GM19025 (cell line): ENCODE data around the gene PMIS2.

ENCODE experiments used
- ATAC-seq: cut with Tn5 transposase; IDR thresholded peaks from one replicate; pipeline ENCODE4 v1.9.1; 2021; ENCODE audit warnings: mild to moderate bottlenecking, low read depth, moderate library complexity; ENCODE audit not compliant: unreplicated experiment

The PMIS2 gene

DNA sequence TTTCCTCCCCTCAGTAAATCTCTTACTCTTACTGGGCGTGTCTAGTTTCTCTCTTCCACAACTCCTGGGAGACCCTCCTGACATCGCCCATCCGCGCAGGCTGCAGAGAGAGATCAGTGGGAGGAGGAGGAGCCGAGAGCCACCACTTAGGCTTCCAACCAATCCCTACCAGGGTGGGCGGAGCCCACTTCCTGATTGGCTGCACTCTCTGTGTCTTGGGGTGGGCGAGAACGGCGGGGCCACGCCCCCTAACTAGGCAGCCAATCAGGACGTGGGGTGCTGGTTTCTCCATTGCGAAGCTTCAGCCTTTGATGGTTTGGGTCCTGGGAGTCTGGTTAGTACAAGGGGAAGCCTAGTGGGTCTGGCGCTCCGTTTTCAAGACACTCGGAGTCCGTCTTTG lies at the start of gene PMIS2:
PMIS2 (plus strand) TSS at position 326 of the 400 bp plus-strand sequence. CDS start 87 bp downstream, outside the sequence.
- ATAC-seq, result no peak

DNA sequence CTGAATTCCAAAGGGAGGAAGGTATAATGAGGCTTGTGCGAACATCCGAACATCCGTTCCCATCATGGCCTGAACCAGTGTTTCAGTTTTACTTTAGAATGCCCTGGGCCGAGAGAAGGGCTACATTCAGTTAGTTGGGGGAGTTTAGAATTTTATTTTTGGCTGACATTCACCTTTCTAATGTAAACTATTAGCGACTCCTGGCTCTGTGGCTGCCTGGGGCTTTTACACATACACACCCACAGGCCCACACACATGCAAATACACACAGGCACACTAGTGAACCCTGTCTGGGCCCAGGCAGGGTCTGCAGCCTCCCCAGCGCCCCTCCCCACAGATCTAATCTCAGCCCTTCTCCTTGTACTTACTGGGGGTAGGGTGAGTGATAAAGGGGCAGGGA lies 46.7 kb upstream of the PMIS2 start:
- no peak for ATAC-seq

DNA sequence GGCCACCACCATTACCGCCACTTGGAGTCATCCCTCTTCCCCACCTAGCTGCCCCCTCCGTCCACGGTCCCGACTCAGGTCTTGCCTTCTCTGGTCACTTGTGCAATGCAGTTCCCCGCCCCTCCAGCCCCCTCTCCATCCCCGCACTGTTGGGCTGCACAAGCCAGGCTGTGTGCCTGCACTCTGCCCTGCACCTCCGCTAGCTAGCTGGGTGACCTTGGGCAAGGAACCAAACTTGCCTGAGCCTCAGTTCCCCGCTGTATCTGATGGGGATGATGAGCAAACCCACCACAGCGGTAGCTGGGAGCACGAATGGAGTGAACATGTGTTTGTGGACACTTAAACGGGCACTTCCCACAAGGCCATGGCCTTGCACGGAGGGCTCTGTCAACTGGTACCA lies 46.1 kb upstream of the PMIS2 start:
- ATAC-seq, result no peak

GRCh38 chr19:35540356-35540927 lies 45.5 kb upstream of the PMIS2 start:
- no peak for ATAC-seq

DNA sequence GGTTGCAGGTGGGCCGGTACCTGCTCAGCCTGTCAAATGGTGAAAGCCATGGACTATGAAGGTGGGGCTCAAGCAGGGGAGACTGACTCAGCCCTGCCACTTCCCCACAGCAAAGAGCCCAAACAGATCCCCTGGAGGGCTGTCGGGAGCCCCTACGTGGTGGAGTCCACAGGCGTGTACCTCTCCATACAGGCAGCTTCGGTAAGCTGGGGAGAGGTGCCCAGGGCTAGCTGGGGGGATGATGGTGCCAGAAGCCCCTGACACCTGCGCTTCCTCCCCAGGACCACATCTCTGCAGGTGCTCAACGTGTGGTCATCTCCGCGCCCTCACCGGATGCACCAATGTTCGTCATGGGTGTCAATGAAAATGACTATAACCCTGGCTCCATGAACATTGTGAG lies 43.8 kb upstream of the PMIS2 start:
- ATAC-seq, result no peak

DNA sequence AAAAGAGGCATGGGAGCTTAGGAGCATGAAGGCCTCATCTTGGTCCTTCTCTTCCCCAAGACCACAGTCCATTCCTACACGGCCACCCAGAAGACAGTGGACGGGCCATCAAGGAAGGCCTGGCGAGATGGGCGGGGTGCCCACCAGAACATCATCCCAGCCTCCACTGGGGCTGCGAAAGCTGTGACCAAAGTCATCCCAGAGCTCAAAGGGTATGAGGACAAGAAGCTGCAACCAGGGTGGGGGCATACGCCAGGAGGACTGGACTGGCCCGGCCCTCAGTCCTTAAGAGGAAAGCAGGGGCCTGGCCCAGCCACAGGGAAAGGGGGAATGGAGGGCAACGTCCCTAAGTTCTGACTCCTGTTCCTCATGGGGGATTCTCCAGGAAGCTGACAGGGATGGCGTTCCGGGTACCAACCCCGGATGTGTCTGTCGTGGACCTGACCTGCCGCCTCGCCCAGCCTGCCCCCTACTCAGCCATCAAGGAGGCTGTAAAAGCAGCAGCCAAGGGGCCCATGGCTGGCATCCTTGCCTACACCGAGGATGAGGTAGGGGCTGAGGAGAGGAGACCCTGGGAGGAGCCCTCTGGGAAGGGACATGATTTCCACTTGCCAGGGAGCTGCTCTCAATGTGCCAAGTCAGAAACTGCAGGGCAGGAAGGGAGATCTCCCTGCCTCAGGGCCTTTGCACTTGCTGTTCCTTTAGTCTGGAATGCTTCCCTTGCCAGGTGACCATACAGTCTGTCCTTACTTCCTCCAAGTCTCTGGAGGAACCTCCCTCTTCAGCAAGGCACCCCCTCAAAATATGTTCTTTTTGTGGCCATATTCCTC lies 42.5 kb upstream of the PMIS2 start:
- ATAC-seq, result no peak

- no peak for ATAC-seq
These were observed 41.7 kb upstream of the PMIS2 start for GRCh38 chr19:35544110-35544802.

- ATAC-seq, result peak; percentile 81
These were observed 40.7 kb upstream of the PMIS2 start, which contains the start of gene TMEM147 for GRCh38 chr19:35545001-35545854. Gene TMEM147 (plus strand): TSS chr19:35545626. CDS start chr19:35545740, 114 bp downstream.

- ATAC-seq, result peak; percentile 39
These were observed 40.1 kb upstream of the PMIS2 start for GRCh38 chr19:35545855-35546381.

- ATAC-seq, result no peak
These were observed 39.4 kb upstream of the PMIS2 start for GRCh38 chr19:35546532-35546931.

- no peak for ATAC-seq
These were observed 36.7 kb upstream of the PMIS2 start for GRCh38 chr19:35549174-35549788.

- no peak for ATAC-seq
These were observed 36.0 kb upstream of the PMIS2 start for GRCh38 chr19:35549879-35550523.

DNA sequence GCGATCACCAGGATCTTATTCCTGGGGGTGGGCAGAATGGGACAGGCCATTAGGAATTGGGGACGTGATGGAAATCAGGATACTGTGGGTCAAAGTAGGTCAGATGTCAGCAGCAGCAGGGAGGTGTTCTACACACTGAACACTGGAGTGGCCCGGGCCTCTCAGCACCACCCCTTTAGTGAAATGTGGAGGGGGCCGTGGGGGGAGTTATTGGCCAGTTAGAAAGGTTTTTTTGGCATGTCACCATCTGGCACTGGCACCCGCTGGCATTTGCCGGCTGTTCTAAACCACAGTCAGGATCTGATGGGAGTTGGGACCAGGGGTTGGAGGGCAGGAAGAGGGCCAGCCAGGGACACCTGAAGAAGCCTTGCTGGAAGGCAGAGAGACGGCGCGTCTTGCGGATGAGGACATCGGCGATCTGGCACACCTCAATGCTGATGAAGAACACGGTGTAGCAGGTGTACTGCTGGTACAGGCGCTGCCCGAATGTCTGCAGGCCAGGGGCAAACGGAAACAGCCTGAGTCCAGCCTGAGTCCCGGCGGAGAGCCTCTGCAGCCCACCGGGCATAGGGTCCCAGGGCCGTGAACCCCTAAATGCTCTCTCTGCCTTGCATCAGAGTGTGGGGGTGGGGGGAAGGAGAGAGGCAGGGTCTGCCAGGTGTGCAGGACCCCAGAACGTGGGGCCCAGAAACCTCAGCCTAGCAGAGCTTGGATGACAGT lies 34.7 kb upstream of the PMIS2 start:
- no peak for ATAC-seq

GRCh38 chr19:35552534-35553384 lies 33.2 kb upstream of the PMIS2 start:
- ATAC-seq, result no peak

DNA sequence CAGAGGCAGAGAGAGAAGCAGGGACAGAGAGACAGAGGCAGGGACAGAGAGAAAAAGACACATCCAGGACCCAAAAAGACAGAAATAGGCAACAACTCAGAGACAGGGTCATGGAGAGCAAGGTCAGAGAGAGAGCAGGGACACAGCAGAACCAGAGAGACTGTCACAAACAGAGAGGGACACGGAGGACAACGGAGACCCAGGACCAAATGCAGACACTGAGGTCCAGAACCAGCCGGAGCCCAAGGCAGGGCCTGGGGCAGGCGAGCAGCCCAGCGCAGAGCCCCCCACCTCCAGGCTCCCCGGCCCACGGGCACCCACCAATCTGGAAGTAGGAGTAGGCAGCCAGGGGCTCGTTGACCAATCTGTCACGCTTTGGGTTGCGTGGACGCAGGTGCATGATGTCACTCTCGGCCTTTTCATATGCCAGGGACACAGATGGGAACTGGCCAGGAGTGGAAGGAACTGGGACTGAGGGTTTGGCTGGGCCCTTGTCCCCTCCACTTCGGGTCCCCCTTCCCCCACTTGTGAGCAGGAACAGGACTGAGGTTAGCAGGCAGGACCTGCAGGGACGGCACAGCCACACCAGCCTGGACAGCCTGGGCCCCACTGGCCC lies 32.5 kb upstream of the PMIS2 start:
- ATAC-seq, result no peak

GRCh38 chr19:35554076-35554475 lies 31.9 kb upstream of the PMIS2 start:
- no peak for ATAC-seq

- ATAC-seq, result no peak
These were observed 30.5 kb upstream of the PMIS2 start for GRCh38 chr19:35555301-35556005.
